ENCODE data around the gene GPRIN2. TPM values are rescaled to one million over a fixed set of nuclear protein-coding genes. Genes with fewer than 3 reads are reported as not detected.

Gene GPRIN2
- total RNA-seq, 4 donors from 2014 or later, result not detected

DNA sequence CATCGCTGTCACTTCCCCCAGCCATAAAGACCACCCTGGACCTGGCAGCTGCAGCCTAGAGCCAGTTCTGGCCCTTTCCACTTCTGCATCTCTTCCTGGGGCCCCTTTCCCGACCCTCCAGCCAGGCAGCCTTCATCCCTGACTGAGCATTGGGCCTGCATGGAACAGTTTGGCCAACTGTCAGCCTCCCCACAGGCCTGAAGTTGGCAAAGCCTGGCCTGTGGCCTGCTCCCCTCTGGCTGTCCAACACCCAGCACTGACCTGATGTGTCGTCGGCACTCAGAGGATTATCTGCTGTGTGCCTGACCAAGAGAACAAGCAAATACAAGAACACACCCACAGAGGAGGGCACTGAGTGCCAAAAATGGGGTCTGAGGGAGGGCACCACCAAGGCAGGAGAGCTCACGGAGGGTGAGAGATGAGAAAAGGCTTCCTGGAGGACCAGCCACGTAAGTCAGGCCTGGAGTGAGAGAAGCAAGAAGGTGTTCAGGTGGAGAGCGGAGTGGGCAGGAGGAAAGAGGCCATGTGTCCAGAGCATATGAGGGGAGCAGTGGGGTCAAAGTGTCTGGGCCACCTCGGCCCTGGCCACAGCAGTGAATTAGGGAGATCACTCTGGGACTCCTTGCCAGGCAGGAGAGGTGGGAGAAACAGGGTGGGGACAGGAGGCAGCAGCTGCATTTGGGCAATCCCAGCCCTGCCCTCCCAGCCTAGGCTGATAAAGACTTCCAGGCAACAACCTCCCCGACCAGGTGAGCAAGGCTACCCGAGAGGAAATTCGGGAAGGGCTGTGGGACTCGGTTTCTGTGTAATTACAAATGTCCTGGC lies 4.5 kb downstream of the GPRIN2 start:
- TF ChIP-seq, protein P1, sequence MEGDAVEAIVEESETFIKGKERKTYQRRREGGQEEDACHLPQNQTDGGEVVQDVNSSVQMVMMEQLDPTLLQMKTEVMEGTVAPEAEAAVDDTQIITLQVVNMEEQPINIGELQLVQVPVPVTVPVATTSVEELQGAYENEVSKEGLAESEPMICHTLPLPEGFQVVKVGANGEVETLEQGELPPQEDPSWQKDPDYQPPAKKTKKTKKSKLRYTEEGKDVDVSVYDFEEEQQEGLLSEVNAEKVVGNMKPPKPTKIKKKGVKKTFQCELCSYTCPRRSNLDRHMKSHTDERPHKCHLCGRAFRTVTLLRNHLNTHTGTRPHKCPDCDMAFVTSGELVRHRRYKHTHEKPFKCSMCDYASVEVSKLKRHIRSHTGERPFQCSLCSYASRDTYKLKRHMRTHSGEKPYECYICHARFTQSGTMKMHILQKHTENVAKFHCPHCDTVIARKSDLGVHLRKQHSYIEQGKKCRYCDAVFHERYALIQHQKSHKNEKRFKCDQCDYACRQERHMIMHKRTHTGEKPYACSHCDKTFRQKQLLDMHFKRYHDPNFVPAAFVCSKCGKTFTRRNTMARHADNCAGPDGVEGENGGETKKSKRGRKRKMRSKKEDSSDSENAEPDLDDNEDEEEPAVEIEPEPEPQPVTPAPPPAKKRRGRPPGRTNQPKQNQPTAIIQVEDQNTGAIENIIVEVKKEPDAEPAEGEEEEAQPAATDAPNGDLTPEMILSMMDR (IDR thresholded peaks at IDR 0.05; ENCODE audit: low read depth), result no peak

DNA sequence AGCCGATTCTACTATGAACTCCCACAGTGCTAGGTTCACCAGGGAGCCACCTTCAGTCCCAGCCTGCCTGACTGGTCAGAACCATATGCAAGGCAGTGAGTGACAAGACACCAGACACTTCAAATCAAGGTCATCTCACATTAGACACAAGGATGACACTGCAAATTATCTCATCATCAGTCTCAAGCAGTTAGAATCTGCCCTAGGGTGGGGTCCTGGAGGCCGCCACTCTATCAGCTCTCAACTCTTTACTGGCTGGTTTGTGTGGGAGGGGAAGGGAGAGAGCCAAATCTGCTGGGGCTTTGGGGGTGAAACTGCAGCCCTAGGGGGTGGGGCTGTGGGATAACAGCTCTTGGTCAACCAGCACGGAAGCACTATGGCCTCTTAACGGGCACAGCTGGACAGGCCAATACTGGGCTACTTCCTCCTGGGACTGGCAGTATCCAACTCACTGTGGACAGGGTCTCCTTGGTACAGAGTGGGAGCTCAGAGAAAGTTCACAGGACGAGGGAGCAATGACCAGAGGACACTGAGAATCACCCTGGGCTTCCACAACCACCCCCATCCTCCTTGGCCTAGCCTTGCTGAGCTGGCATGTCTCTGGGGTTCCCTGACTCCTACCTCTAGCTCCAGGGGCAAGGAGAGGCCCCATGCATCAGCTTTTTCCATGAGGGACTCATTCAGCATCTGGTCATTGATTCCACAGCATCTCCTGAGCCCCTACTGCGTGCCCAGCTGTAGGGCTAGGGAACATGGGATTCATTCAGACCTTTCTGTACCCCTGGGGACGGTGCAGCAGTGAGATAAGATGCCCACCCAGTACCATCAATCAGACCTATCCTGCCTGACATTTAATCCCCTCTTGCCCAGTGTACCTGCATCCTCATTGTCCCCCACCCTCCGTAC lies 5.4 kb downstream of the GPRIN2 start:
- TF ChIP-seq, protein P1 (IDR thresholded peaks at IDR 0.05; ENCODE audit: low read depth), result no peak

DNA sequence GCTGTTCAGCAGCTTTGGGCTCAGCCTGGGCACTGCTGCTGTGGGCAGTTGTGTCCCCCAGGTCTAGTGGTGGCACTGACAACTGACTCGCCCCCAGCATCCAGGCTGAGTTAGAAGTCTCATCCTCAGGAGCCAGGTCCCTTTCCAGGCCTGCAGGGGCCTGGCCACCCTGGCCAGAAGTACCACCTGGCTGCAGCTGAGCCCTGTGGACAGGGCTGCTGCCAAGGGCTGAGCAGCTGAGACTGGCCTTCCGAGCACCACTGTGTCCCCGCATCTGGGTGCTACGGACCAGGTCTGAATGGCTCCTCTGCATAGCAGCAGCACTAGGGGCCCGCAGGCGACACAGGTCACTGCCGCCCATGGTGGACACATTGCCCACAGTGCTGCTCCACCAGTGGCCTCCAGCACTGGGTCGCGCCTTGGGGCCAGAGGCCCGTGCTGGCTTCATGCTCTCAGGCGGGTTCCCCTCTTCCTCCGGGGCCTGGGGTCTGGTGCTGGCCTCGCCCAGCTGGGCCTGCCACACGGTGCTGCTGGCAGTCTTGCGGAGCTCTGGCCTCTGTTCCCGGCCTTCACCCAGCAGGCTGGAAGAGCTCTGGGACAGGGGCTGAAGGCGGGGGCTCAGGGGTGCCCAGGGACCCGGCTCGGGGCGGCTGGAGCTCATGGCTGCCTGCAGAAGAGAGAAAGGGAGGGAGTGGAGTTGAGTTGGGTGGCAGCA lies 6.2 kb downstream of the GPRIN2 start:
- TF ChIP-seq, protein P1 (IDR thresholded peaks at IDR 0.05; ENCODE audit: low read depth), result no peak

DNA sequence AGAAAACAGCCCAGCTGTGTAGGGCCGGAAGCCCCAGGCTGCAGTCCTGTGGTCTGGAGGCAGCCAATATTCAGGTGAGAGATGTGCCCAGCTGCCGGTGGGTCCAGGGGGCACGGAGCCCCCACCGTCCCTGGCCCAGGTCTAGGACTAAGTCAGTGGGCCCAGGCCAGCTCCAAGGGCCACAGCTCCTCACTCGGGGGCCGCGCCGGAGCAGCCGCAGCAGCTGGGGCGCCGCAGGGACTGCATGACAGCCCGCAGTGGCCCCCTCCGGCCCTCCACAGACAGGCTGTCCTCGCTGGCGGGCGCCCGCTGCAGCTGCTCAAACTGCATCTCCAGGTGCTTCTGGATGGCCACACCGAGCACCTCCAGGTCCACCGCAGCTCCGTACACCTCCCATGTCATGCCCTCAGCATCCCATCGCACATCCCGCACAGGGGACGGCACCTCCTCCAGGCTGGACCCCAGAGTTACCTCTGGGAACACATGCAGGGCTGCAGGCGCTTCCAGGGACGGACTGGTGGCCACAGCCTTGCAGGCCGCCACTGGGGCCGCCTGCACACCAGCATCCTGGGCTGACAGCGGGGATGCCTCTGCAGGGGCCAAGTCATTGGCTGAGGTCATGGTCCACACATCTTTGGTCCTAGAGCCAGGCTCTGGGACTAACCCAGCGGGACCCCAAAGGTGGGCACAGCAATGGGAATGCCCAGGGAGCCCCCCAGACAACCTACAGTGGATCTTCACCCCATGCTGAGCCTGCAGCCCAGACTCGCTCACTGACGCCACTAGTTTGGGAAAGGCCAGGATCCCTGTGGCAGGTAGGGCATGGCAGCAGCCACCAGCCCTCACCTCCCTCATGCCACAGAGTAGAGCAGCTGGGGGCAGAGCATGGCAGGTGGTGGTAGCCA lies 7.0 kb downstream of the GPRIN2 start:
- TF ChIP-seq, protein P1 (IDR thresholded peaks at IDR 0.05; ENCODE audit: low read depth), result no peak

DNA sequence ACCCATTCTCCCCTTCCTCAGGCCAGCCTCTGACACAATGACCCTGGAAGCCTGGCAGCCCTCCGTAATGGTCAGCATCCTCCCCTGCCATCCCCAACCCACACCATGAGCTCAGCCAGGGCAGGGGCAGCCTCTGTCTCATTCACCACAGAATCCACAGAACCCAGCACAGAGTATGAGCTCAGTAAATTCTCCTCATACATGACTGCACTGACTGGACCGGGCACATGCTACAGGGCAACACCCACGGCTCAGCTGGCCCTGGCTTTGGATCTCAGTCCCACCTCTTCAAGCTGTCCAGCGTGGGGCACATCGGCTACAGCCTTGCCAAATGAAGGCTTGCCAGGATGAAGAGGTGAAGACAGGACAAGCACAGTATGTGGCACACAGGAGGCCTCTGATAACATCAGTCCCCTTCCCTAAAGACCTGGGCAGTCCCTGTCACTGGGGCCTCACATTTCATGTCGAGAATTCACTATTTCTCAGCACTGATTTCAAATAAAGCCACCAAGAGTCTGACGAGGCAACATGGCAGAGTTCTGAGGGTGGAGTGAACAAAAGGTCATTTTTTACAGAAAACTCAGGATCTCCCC lies 7.9 kb downstream of the GPRIN2 start:
- TF ChIP-seq, protein P1 (IDR thresholded peaks at IDR 0.05; ENCODE audit: low read depth), result no peak

Measured in subcutaneous adipose tissue (tissue), 4 donors.